Subcutaneous adipose tissue (tissue), 4 donors: ENCODE measurements around the gene SYT5. TPM values are rescaled to one million over a fixed set of nuclear protein-coding genes. Genes with fewer than 3 reads are reported as not detected.

ENCODE experiments used
- CTCF ChIP-seq: fragments of 450-650 bp; IDR thresholded peaks from one replicate; pipeline ENCODE4 v1.5.1; 2016; ENCODE audit warnings: low read depth, mild to moderate bottlenecking, control low read depth, antibody characterized with exemption, moderate library complexity
- total RNA-seq, 4 donors: library from RNA; depleted of rRNA; stranded (reverse); fragments of >200 nt; gene quantifications; one replicate each; pipeline ENCODE4 v1.1.0, GENCODE V29; 2016

Gene SYT5
- total RNA-seq, 4 donors from 2014 or later: not detected

- TF ChIP-seq CTCF: no peak
Observed at GRCh38 chr19:55198651-55199050, 18.6 kb upstream of the SYT5 start.

- TF ChIP-seq CTCF: no peak
Observed at GRCh38 chr19:55197528-55197927, 17.4 kb upstream of the SYT5 start.

GRCh38 chr19:55196803-55197202 lies 16.7 kb upstream of the SYT5 start:
- no peak for TF ChIP-seq CTCF

- TF ChIP-seq CTCF: no peak
Observed at GRCh38 chr19:55193481-55193880, 13.4 kb upstream of the SYT5 start.

- TF ChIP-seq CTCF: no peak
Observed at GRCh38 chr19:55189403-55189835, 9.3 kb upstream of the SYT5 start.

- TF ChIP-seq CTCF: no peak
Observed at GRCh38 chr19:55188625-55189024, 8.5 kb upstream of the SYT5 start.

GRCh38 chr19:55186080-55186479 lies 6.0 kb upstream of the SYT5 start:
- TF ChIP-seq CTCF: no peak
